H1 (cell line): ENCODE data around the gene CBLC. TPM values are rescaled to one million over a fixed set of nuclear protein-coding genes. Genes with fewer than 3 reads are reported as not detected.

Experiments used
- CTCF ChIA-PET: fragments of 300-600 bp; sonication (Branson Sonifier 250); formaldehyde crosslinking; loops from one replicate; lab custom pipeline; 2021; ENCODE audit not compliant: partially characterized antibody; lab: Charles Lee
- POLR2A ChIA-PET: fragments of 300-600 bp; sonication (Branson Sonifier 250); formaldehyde crosslinking; loops from one replicate; lab custom pipeline; 2021; ENCODE audit warnings: inconsistent platforms; ENCODE audit not compliant: partially characterized antibody; lab: Charles Lee
- DNase-seq, 2 experiments: peaks; one replicate each; pipeline versions ENCODE4 v3.0.0 to v3.0.0-alpha.2; 2010 to 2022; ENCODE audit warnings: low spot score in 2 of 2, low read depth in 1 of 2, mixed read lengths in 1 of 2
- FAIRE-seq: peaks from 2 replicates; lab custom pipeline; 2011; peaks lifted over from hg19 to GRCh38; lab: Jason Lieb, UNC
- H2AFZ ChIP-seq: 2 replicates; pipeline ENCODE4 v1.8.1; 2012; ENCODE audit warnings: low read length, inconsistent platforms
- H2AK5ac ChIP-seq: 2 replicates; pipeline ENCODE4 v1.6.1; 2013; ENCODE audit warnings: low read depth, low read length
- H2BK120ac ChIP-seq: replicated peaks from 2 replicates; pipeline ENCODE3; 2013; ENCODE audit warnings: low read depth, low read length, inconsistent platforms
- H2BK12ac ChIP-seq: 2 replicates; pipeline ENCODE4 v1.6.1; 2013; ENCODE audit warnings: low read depth, low read length
- H2BK15ac ChIP-seq: 2 replicates; pipeline ENCODE4 v1.6.1; 2013; ENCODE audit warnings: low read length
- H2BK20ac ChIP-seq: 2 replicates; pipeline ENCODE4 v1.6.1; 2013; ENCODE audit warnings: low read length
- H2BK5ac ChIP-seq: 2 replicates; pipeline ENCODE4 v1.6.1; 2013; ENCODE audit warnings: low read depth, low read length
- H3K14ac ChIP-seq: 2 replicates; pipeline ENCODE4 v1.6.1; 2013; ENCODE audit warnings: inconsistent platforms; ENCODE audit not compliant: insufficient read length
- H3K18ac ChIP-seq: 2 replicates; pipeline ENCODE4 v1.6.1; 2013; ENCODE audit warnings: low read length; ENCODE audit errors: extremely low read depth
- H3K23ac ChIP-seq: 2 replicates; pipeline ENCODE4 v1.6.1; 2013; ENCODE audit warnings: inconsistent platforms; ENCODE audit not compliant: insufficient read length
- H3K23me2 ChIP-seq: 2 replicates; pipeline ENCODE4 v1.6.1; 2013; ENCODE audit warnings: low read depth, low read length
- H3K27ac ChIP-seq: 2 replicates; pipeline ENCODE4 v1.6.1; 2011; ENCODE audit warnings: low read depth, low read length, inconsistent platforms
- H3K27me3 ChIP-seq, 4 experiments: replicated peaks in 1 of 4; 1 replicate in 1 of 4; 2 replicates in 3 of 4; pipeline versions ENCODE4 v1.6.1 to v1.8.1; 2011 to 2013; ENCODE audit warnings: low read length in 3 of 4, mild to moderate bottlenecking in 3 of 4, inconsistent platforms in 2 of 4, mixed read lengths in 2 of 4, moderate library complexity in 1 of 4; ENCODE audit not compliant: control insufficient read depth in 3 of 4, insufficient read depth in 3 of 4; ENCODE audit errors: extremely low read depth in 1 of 4
- H3K36me3 ChIP-seq, 4 experiments: 2 replicates each; pipeline versions ENCODE4 v1.6.1 to v1.8.1; 2011 to 2013; ENCODE audit warnings: mild to moderate bottlenecking in 4 of 4, low read length in 3 of 4, moderate library complexity in 2 of 4, control low read depth in 1 of 4, inconsistent platforms in 1 of 4; ENCODE audit not compliant: insufficient read depth in 4 of 4, control insufficient read depth in 2 of 4
- H3K4ac ChIP-seq: replicated peaks from 2 replicates; pipeline ENCODE3; 2013; ENCODE audit warnings: low read length, low read depth, mixed read lengths, inconsistent platforms; ENCODE audit not compliant: insufficient read length
- H3K4me1 ChIP-seq, 4 experiments: replicated peaks in 1 of 4; 1 replicate in 1 of 4; 2 replicates in 3 of 4; pipeline versions ENCODE4 v1.6.1 to v1.8.1; 2011 to 2013; ENCODE audit warnings: low read length in 3 of 4, inconsistent platforms in 2 of 4, mixed read lengths in 1 of 4; ENCODE audit not compliant: insufficient read depth in 4 of 4, control insufficient read depth in 3 of 4
- H3K4me2 ChIP-seq, 2 experiments: 2 replicates each; pipeline versions ENCODE4 v1.6.1 to v1.8.1; 2011 to 2013; ENCODE audit warnings: low read depth in 2 of 2, low read length in 2 of 2, control low read depth in 1 of 2, inconsistent platforms in 1 of 2, mild to moderate bottlenecking in 1 of 2; ENCODE audit not compliant: insufficient read depth in 1 of 2
- H3K4me3 ChIP-seq, 4 experiments: fragments of 200-600, 300-600 bp in 1 of 4; sonication (generic), shearing (Covaris generic), sonication (Bioruptor Twin) in 1 of 4; 2 replicates each; pipeline versions ENCODE4 v1.5.1 to v1.8.1; 2011 to 2016; ENCODE audit warnings: low read length in 4 of 4, low read depth in 3 of 4, control low read depth in 2 of 4, inconsistent platforms in 2 of 4, mild to moderate bottlenecking in 2 of 4, mixed read lengths in 1 of 4, moderate library complexity in 1 of 4; ENCODE audit not compliant: insufficient read depth in 2 of 4; ENCODE audit errors: extremely low read depth in 1 of 4
- H3K56ac ChIP-seq: replicated peaks from 2 replicates; pipeline ENCODE3; 2013; ENCODE audit warnings: low read depth, mild to moderate bottlenecking, mixed read lengths, low read length, inconsistent platforms; ENCODE audit not compliant: insufficient read length
- H3K79me1 ChIP-seq: 2 replicates; pipeline ENCODE4 v1.6.1; 2013; ENCODE audit warnings: low read depth, low read length, control low read depth
- H3K79me2 ChIP-seq, 2 experiments: 2 replicates each; pipeline versions ENCODE4 v1.6.1 to v1.8.1; 2012 to 2013; ENCODE audit warnings: low read length in 2 of 2, mild to moderate bottlenecking in 2 of 2, inconsistent platforms in 1 of 2; ENCODE audit not compliant: insufficient read depth in 2 of 2, control insufficient read depth in 1 of 2
- H3K9ac ChIP-seq, 4 experiments: replicated peaks in 1 of 4; 1 replicate in 1 of 4; 2 replicates in 3 of 4; pipeline versions ENCODE4 v1.6.1 to v1.8.1; 2011 to 2013; ENCODE audit warnings: low read depth in 3 of 4, low read length in 3 of 4, control low read depth in 2 of 4, mild to moderate bottlenecking in 2 of 4, moderate library complexity in 2 of 4, inconsistent platforms in 1 of 4; ENCODE audit errors: extremely low read depth in 1 of 4
- H3K9me3 ChIP-seq, 2 experiments: 2 replicates each; pipeline versions ENCODE4 v1.6.1 to v1.8.1; 2012 to 2013; ENCODE audit warnings: mild to moderate bottlenecking in 2 of 2, moderate library complexity in 2 of 2, control low read depth in 1 of 2, inconsistent platforms in 1 of 2, low read depth in 1 of 2, low read length in 1 of 2, mixed read lengths in 1 of 2; ENCODE audit not compliant: insufficient read depth in 2 of 2
- H4K20me1 ChIP-seq, 2 experiments: replicated peaks in 1 of 2; 2 replicates each; pipeline versions ENCODE3 to v1.8.1; 2011 to 2013; ENCODE audit warnings: inconsistent platforms in 2 of 2, low read length in 2 of 2, mild to moderate bottlenecking in 1 of 2; ENCODE audit not compliant: insufficient read depth in 2 of 2, control insufficient read depth in 1 of 2
- H4K5ac ChIP-seq: 2 replicates; pipeline ENCODE4 v1.6.1; 2013; ENCODE audit warnings: low read length, low read depth, mixed read lengths, inconsistent platforms; ENCODE audit not compliant: insufficient read length
- H4K8ac ChIP-seq: 2 replicates; pipeline ENCODE4 v1.8.0; 2013; ENCODE audit warnings: mild to moderate bottlenecking, moderate library complexity, low read length, inconsistent platforms; ENCODE audit not compliant: insufficient read depth; ENCODE audit errors: extremely low read depth
- H4K91ac ChIP-seq: replicated peaks from 2 replicates; pipeline ENCODE3; 2013; ENCODE audit warnings: low read length, mixed read lengths, inconsistent platforms; ENCODE audit not compliant: insufficient read length
- BCL11A ChIP-seq, 2 experiments: IDR thresholded peaks; one replicate each; pipeline ENCODE4 v1.6.1; 2011; ENCODE audit warnings: low read depth in 2 of 2, low read length in 2 of 2, mild to moderate bottlenecking in 2 of 2
- CHD2 ChIP-seq: IDR thresholded peaks from 2 replicates; pipeline ENCODE4 v1.6.1; 2012; ENCODE audit warnings: low read length, improper control_type of control experiment
- JUN ChIP-seq: IDR thresholded peaks from 2 replicates; pipeline ENCODE4 v1.6.1; 2011; ENCODE audit warnings: low read depth, mild to moderate bottlenecking, improper control_type of control experiment, low read length
- PHF8 ChIP-seq: fragments of 200-600 bp; sonication (generic); conservative IDR thresholded peaks from 2 replicates; pipeline ENCODE4 v1.7.1; 2012; ENCODE audit warnings: low read depth, mild to moderate bottlenecking, inconsistent platforms, low read length, moderate library complexity
- POU5F1 ChIP-seq: IDR thresholded peaks from 2 replicates; pipeline ENCODE4 v1.6.1; 2011; ENCODE audit warnings: low read depth, mild to moderate bottlenecking, low read length, moderate library complexity
- RXRA ChIP-seq: IDR thresholded peaks from 2 replicates; pipeline ENCODE4 v1.6.1; 2011; ENCODE audit warnings: low read depth, mild to moderate bottlenecking, low read length, moderate library complexity; ENCODE audit not compliant: insufficient read depth
- SAP30 ChIP-seq: fragments of 300-600 bp; sonication (generic); IDR thresholded peaks from 2 replicates; pipeline ENCODE4 v1.7.1; 2012; ENCODE audit warnings: low read length, moderate library complexity, mild to moderate bottlenecking, inconsistent platforms; ENCODE audit not compliant: insufficient read depth, insufficient replicate concordance
- SIN3A ChIP-seq, 2 experiments: IDR thresholded peaks in 1 of 2; conservative IDR thresholded peaks in 1 of 2; 2 replicates each; pipeline ENCODE4 v1.6.1; 2011 to 2012; ENCODE audit warnings: low read length in 2 of 2, improper control_type of control experiment in 1 of 2, low read depth in 1 of 2, mild to moderate bottlenecking in 1 of 2
- SIX5 ChIP-seq: IDR thresholded peaks from 2 replicates; pipeline ENCODE4 v1.6.1; 2011; ENCODE audit warnings: mild to moderate bottlenecking, low read depth, low read length
- SP1 ChIP-seq: IDR thresholded peaks from 2 replicates; pipeline ENCODE4 v1.6.1; 2011; ENCODE audit warnings: low read depth, low read length
- TAF7 ChIP-seq: optimal IDR thresholded peaks from 2 replicates; pipeline ENCODE3; 2011; ENCODE audit warnings: low read depth, mild to moderate bottlenecking, inconsistent platforms, low read length, moderate library complexity, borderline replicate concordance
- YY1 ChIP-seq: IDR thresholded peaks from 2 replicates; pipeline ENCODE4 v1.6.1; 2011; ENCODE audit warnings: low read depth, mild to moderate bottlenecking, low read length
- ZNF274 ChIP-seq: IDR thresholded peaks from 2 replicates; pipeline ENCODE4 v1.7.0; 2012; ENCODE audit warnings: low read length, borderline replicate concordance; ENCODE audit errors: extremely low read depth
- WGBS, 2 experiments: shearing (Covaris generic) in 1 of 2; methylation state at CpG; one replicate each; pipeline versions ENCODE4 v1.1.6 to v1.1.7; 2013 to 2015; ENCODE audit warnings: low lambda C conversion rate in 2 of 2, mixed read lengths in 2 of 2, inconsistent platforms in 1 of 2, low coverage in 1 of 2, missing lambda C conversion rate in 1 of 2; ENCODE audit not compliant: insufficient replicate concordance in 2 of 2, insufficient coverage in 1 of 2, insufficient read length in 1 of 2; ENCODE audit errors: extremely low coverage in 1 of 2, missing lambda C conversion rate in 1 of 2; 5-methylcytosine and 5-hydroxymethylcytosine counted together
- polyA plus RNA-seq, 7 experiments: library from polyadenylated mRNA; depleted of rRNA in 3 of 7; stranded (reverse) in 5 of 7; unstranded in 2 of 7; fragments of >200 nt in 5 of 7; fragments of 200-250 nt in 2 of 7; gene quantifications; 1 replicate in 5 of 7; 2 replicates in 1 of 7; 4 replicates in 1 of 7; pipeline versions ENCODE4 v1.2.1 to v1.2.3, GENCODE V29; 2011 to 2013; ENCODE audit warnings: missing spikeins in 2 of 7, mixed read lengths in 2 of 7
- total RNA-seq: library from RNA; stranded (reverse); fragmentation: NEBNext Ultra II Directional; extraction: Animal tissue kit (Norgen Biotek cat#: 25700); gene quantifications from 2 replicates; pipeline ENCODE4 v1.2.1, GENCODE V29; 2021

Gene CBLC
- total and polyA plus RNA-seq, 2 of the 8 experiments (the other 6 are each of a cell fraction or from before 2014, with no cell fraction given) = 17.4 to 35.7 TPM

DNA sequence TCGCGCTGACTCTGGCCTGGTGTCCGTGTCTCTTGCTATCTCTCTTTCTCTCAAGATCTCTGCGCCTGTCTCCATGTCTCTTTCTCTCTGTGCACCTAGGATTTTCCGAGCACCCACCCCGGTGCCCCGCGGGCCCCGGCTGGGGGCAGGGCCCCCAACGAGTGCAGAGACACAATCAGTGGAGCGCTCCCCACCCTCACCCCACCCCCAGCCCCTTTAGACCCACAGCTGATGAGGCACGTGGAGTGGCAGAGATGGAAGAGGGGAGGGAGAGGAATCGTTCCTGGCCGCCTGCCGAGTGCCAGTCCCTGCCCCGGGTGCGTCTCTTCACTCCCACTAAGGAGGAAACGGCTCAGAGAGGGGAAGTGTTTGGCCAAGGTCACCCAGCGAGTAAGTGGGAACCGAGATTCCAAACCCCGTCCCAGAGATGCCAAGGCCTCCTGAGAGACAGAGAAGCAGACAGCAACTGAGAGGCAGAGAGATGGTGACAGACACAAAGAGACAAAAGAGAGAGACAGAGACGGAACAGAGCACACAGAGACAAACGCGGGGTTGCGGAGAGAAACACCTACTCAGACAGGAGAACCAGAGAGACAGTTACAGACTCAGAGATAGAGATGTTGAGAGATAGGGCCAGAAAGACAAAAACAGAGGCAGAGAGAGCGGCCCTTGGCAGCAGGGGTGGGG lies 29.8 kb upstream of the CBLC start:
- H3K4me1 ChIP-seq = peaks cover 0 to 7% (median 4%) of the 10 kb centered on the region in 4 experiments; a peak in 4 of 7 replicates
- H2BK5ac ChIP-seq = no peak overlapping the region
- no peak overlapping the region for H3K14ac ChIP-seq
- peak overlapping the region; percentile 43 to 65 (median 52) for H3K4me3 ChIP-seq
- no peaks in the 10 kb centered on the region for H3K79me1 ChIP-seq
- no peak overlapping the region for H2BK12ac ChIP-seq
- no peak overlapping the region for H2BK20ac ChIP-seq
- H3K56ac ChIP-seq = no peak overlapping the region
- ChIA-PET POLR2A (no interaction called here), CTCF (no interaction called here)
- no peak overlapping the region for H4K5ac ChIP-seq
- H2BK15ac ChIP-seq = no peak overlapping the region
- no peak overlapping the region for H3K23ac ChIP-seq
- no peak overlapping the region for H2AFZ ChIP-seq
- H3K27ac ChIP-seq = no peak overlapping the region
- FAIRE-seq (no peak), DNase-seq (peak in 1 of 2 experiments; percentile 59)
- H2BK120ac ChIP-seq = no peak overlapping the region
- H3K27me3 ChIP-seq = peaks cover 22 to 68% (median 51%) of the 10 kb centered on the region in 4 experiments
- H3K4me2 ChIP-seq = peak overlapping the region; percentile 96
- no peak overlapping the region for H3K9ac ChIP-seq
- peaks cover 12% of the 10 kb centered on the region for H3K23me2 ChIP-seq
- no peak overlapping the region for H4K8ac ChIP-seq
- H3K9me3 ChIP-seq = no peaks in the 10 kb centered on the region
- no peak overlapping the region for H4K91ac ChIP-seq
- H3K79me2 ChIP-seq = no peaks in the 10 kb centered on the region
- H2AK5ac ChIP-seq = no peak overlapping the region
- WGBS, 2 experiments = 1% methylated on average over 10 of the region's 26 CpGs; no CpG with 5 or more reads in 1 of the 2 experiments
- H3K36me3 ChIP-seq = no peaks in the 10 kb centered on the region
- peak overlapping the region; percentile 15 for H3K4ac ChIP-seq
- H3K18ac ChIP-seq = peak overlapping the region; percentile 85; the same call in 1 of the 2 replicates
- no peaks in the 10 kb centered on the region for H4K20me1 ChIP-seq
- TF ChIP-seq POU5F1 = no peak
- no peak for TF ChIP-seq BCL11A (IDR thresholded peaks at IDR 0.05; ENCODE audit: low read depth in 2 of 2, low read length in 2 of 2)
- no peak for TF ChIP-seq ZNF274
- TF ChIP-seq YY1 = no peak
- TF ChIP-seq SP1 = no peak
- TF ChIP-seq SIN3A (conservative IDR thresholded peaks at IDR 0.05 in 1 of 2, IDR thresholded peaks at IDR 0.05 in 1 of 2; ENCODE audit: low read depth in 1 of 2, low read length in 2 of 2) = peak in 1 of 2 experiments; percentile 12; a peak in 1 of 4 replicates
- TF ChIP-seq TAF7 = no peak
- no peak for TF ChIP-seq SAP30
- TF ChIP-seq PHF8 = no peak
- TF ChIP-seq CHD2 = no peak
- TF ChIP-seq SIX5 = no peak
- TF ChIP-seq RXRA = no peak
- no peak for TF ChIP-seq JUN
